WTC11 (cell line): Measurements from ENCODE around the gene TMEM98.

ENCODE experiments used
- CTCF ChIP-seq: fragments of 200-600 bp; IDR thresholded peaks from 2 replicates; pipeline ENCODE4 v1.8.0; 2022; ENCODE audit warnings: antibody characterized with exemption
- MYBL2 ChIP-seq: sonication (generic); formaldehyde crosslinking; IDR thresholded peaks from 2 replicates; pipeline ENCODE4 v1.8.1; 2023; ENCODE audit warnings: mild to moderate bottlenecking, moderate library complexity, missing genetic modification reagents
- SMAD3 ChIP-seq: sonication (generic); formaldehyde crosslinking; IDR thresholded peaks from 2 replicates; pipeline ENCODE4 v1.8.0; 2022; ENCODE audit warnings: missing genetic modification reagents, mild to moderate bottlenecking, borderline replicate concordance
- SMAD4 ChIP-seq: sonication (generic); formaldehyde crosslinking; IDR thresholded peaks from 2 replicates; pipeline ENCODE4 v1.8.0; 2022; ENCODE audit warnings: mild to moderate bottlenecking, missing genetic modification reagents
- ZNF138 ChIP-seq: sonication (generic); formaldehyde crosslinking; conservative IDR thresholded peaks from 2 replicates; pipeline ENCODE4 v1.8.1; 2022; ENCODE audit warnings: mild to moderate bottlenecking, moderate library complexity, missing genetic modification reagents
- ZNF416 ChIP-seq: fragments of 250-450 bp; sonication (Bioruptor Pico); IDR thresholded peaks from 2 replicates; pipeline ENCODE4 v1.9.0; 2021; ENCODE audit warnings: mild to moderate bottlenecking, inconsistent platforms
- TF ChIP-seq, protein P1 (sequence below): sonication (generic); formaldehyde crosslinking; IDR thresholded peaks from 2 replicates; pipeline ENCODE4 v1.8.0; 2022; ENCODE audit warnings: mild to moderate bottlenecking, missing genetic modification reagents

- TF ChIP-seq ZNF416 (no peak), CTCF (no peak), SMAD4 (CRISPR knock-in tag) (no peak), SMAD3 (CRISPR knock-in tag) (no peak), MYBL2 (CRISPR knock-in tag) (no peak), ZNF138 (no peak)
- TF ChIP-seq, protein P1, sequence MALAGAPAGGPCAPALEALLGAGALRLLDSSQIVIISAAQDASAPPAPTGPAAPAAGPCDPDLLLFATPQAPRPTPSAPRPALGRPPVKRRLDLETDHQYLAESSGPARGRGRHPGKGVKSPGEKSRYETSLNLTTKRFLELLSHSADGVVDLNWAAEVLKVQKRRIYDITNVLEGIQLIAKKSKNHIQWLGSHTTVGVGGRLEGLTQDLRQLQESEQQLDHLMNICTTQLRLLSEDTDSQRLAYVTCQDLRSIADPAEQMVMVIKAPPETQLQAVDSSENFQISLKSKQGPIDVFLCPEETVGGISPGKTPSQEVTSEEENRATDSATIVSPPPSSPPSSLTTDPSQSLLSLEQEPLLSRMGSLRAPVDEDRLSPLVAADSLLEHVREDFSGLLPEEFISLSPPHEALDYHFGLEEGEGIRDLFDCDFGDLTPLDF (CRISPR knock-in tag): no peak
These were observed 11.8 kb upstream of the TMEM98 start for GRCh38 chr17:32916134-32916533.
